Measurements from ENCODE around the gene ZFAND6. TPM values are rescaled to one million over a fixed set of nuclear protein-coding genes. Genes with fewer than 3 reads are reported as not detected.
"Not testable (repeated sequence)": the region's sequence is repeated elsewhere in the genome, so short reads cannot be mapped to it uniquely, and the experiment has no call there.

ZFAND6 gene
- 10 to 100 TPM; 45.4 to 62.9 TPM for total RNA-seq
- long read RNA-seq, donor 1, transcript ZFAND6-201 (7 exons, 1,814 nt), result minor isoform, 8 of 30 reads
- long read RNA-seq, donor 1, transcript ZFAND6-220 (6 exons, 891 nt), result major isoform, 13 of 30 reads
- long read RNA-seq, donor 1, partial matches to known transcripts, result 1 of 30 reads
- long read RNA-seq, donor 1, other reads (novel, unspliced or antisense), result 5 of 30 reads
- long read RNA-seq, donor 2, transcript ZFAND6-201 (7 exons, 1,814 nt), result minor isoform, 10 of 143 reads
- long read RNA-seq, donor 2, transcript ZFAND6-220 (6 exons, 891 nt), result major isoform, 89 of 143 reads
- long read RNA-seq, donor 2, transcript ZFAND6-213 (6 exons, 1,446 nt), result minor isoform, 5 of 143 reads
- long read RNA-seq, donor 2, partial matches to known transcripts, result 15 of 143 reads
- long read RNA-seq, donor 2, other reads (novel, unspliced or antisense), result 24 of 143 reads

DNA sequence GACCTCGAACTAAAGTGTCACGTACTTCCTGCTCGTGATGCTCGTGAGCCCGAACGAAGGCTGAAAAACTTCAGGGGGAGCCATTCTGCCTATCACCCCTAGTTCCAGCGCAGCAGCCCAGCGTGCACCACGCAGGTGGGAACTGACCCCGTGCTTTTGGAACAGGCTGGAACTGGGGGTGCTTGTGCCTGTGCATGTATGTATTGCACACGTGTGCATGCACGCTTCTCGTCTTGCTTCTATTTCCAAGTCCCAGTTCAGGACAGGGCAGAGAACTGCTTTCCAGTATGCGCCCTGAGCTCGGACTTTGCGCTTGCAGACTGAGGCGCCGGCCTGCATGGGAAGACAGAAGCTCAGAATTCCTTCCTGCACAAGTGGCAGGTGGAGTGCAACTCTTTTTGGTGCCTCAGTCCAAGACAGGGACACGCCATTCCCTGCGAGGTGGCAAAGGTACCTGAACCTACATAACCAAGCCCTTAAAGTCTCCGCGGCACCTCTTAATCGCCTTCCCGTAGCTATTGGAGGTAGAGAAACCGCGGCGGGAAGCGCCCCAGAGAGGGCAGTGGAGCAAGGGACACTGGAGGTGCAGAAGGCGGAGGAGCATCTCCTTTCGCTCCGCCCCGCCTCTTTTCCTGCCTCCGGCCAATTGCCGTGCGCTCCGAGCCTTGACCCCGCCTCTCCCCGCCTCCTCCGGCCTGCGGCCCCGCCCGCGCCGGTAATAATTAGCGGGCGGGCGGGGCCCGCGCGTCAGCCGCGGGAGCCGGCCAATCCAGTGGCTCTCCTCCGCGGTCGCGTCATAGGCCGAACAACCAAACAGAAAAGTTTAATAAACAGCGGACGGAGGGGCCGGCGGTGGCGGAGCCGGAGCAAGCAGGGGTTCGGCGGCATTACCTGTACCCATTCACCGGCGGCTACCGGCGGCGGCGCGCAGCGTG lies at the start of gene ZFAND6:
ZFAND6 (plus strand) TSS at position 826 of the 935 bp plus-strand sequence. CDS start 60,669 bp downstream, outside the sequence.
- intact Hi-C loops (cut with DNase I), result loop anchor here in 1 of 2 donors (10.0 kb wide), 1 partner anchor 96 kb away; the partner anchor contains the start of gene FAH
- peak; percentile 98 for DNase-seq (ENCODE audit: low spot score)

DNA sequence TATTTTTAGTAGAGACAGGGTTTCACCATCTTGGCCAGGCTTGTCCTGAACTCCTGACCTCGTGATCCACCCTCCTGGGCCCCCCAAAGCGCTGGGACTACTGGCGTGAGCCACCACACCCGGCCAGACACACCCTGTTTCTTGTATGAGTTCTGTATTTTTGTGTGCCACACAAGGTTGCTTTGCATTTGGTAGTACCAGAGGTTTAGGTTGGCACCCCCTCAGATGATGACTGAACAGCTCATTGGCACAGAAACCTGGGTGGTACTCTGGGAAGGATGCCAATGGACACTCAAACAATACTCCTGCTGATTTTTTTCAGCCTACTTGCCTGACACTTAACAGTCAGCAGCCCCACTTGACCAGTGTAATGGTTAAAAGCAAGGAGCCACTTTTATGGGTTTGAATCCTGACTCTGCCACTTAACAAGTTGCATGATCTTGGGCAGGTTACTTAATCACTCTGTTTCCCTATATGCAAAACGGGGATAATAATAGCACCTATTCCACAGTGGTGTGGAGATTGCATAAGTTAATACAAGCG lies 49.3 kb upstream of the ZFAND6 start:
- no peak for DNase-seq (ENCODE audit: low spot score)
- intact Hi-C loops (cut with DNase I), result no loop called here

DNA sequence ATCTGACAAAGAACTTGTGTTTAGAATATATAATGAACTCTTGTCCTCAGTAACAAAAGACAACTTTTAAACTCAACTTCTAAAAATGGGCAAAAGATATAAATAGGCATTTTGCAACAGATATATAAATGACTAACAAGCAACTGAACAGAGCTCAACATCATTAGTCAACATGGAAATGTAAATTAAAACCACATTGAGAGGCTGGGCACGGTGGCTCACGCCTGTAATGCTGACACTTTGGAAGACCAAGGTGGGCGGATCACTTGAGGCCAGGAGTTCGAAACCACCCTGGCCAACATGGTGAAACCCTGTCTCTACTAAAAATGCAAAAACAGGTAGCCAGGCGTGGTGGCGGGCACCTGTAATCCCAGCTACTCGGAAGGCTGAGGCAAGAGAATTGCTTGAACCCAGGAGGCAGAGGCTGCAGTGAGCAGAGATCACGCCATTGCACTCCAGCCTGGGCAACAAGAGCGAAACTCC lies 48.4 kb upstream of the ZFAND6 start:
- intact Hi-C loops (cut with DNase I), result not testable (repeated sequence)

DNA sequence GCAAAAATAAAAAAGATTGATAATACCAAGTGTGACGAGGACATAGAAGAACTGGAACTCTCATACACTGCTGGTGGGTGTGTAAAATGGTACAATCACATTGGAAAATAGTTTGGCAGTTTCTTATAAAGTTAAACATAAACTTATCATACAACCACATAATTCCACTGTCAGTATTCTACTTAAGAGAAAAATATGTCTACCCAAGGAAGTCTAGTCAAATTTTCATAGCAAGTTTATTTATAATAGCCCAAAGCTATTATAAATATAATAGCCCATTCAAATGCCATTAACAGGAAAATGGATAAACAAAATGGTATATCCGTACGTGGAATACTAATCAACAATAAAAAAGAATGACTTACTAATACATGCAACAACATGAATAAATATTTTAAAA lies 47.9 kb upstream of the ZFAND6 start:
- no peak for DNase-seq (ENCODE audit: low spot score)
- intact Hi-C loops (cut with DNase I), result no loop called here

More for the DNA sequence above, 48.4 kb upstream of the ZFAND6 start:
- DNase-seq (ENCODE audit: low spot score), result not testable (repeated sequence)

DNA sequence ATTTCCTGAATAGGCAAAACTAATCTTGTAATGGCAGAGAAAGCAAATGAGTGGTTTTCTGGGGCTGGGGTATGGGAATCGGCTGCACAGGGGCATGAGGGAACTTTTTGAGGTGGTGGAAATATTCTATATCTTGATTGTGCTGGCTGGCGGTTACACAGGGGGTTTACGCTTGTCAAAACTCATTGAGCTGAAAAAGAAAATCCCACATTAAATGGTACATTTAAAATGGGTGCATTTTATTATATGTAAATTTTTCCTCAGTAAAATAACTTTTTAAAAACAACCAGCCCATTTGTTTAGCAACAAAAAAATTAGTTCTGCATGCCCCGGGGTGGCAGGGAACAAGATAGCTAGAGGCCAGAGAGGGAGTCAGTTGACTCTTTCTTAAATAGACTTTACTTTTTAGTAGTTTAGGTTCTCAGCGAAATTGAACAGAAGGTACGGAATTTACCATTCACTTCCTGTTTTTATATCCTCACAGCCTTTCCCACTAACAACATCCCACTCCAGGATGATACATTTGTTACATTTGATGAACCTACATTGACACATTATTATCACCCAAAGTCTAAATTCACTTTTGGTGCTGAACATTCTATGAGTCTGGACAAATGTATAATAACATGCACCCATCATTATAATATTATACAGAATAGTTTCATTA lies 47.3 kb upstream of the ZFAND6 start:
- no peak for DNase-seq (ENCODE audit: low spot score)
- intact Hi-C loops (cut with DNase I), result no loop called here

DNA sequence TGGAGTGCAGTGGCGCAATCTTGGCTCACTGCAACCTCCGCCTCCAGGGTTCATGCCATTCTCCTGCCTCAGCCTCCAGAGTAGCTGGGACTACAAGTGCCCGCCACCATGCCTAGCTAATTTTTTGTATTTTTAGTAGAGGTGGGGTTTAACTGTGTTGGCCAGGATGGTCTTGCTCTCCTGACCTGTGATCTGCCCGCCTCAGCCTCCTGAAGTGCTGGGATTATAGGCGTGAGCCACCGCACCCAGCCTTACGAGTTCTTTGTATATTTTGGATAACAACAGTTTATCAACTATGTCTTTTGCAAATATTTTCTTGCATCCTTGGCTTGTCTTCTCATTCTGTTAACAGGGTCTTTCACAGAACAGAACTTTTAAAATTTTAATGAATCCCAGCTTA lies 45.3 kb upstream of the ZFAND6 start:
- DNase-seq (ENCODE audit: low spot score); intact Hi-C loops (cut with DNase I): not testable (repeated sequence)

DNA sequence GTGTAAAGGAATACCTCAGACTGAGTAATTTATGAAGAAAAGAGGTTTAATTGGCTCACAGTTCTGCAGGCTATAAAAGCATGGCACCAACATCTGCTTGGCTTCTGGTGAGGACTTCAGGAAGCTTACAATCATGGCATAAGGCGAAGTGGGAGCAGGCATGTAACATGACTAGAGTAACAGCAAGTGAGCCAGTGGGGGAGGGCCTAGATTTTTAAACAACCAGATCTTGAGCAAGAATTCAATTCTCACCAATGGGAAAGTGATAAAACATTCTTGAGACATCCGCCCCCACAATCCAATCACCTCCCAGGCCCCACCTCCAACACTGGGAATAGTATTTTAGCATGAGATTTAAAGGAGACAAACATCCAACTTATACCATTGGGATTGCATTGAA lies 44.3 kb upstream of the ZFAND6 start:
- intact Hi-C loops (cut with DNase I), result no loop called here
- no peak for DNase-seq (ENCODE audit: low spot score)

DNA sequence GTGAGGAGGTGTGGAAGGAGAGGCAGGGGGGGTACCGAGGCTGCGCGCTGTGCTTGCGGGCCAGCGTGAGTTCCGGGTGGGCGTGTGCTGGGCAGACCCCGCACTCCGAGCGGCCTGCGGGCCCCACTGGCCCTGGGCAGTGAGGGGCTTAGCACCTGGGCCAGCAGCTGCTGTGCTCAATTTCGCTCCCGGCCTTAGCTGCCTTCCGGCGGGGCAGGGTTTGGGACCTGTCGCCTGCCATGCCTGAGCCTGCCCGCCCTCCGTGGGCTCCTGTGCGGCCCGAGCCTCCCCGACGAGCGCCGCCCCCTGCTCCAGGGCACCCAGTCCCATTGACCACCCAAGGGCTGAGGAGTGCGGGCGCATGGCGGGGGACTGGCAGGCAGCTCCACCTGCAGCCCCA lies 43.0 kb upstream of the ZFAND6 start:
- DNase-seq (ENCODE audit: low spot score); intact Hi-C loops (cut with DNase I): not testable (repeated sequence)

DNA sequence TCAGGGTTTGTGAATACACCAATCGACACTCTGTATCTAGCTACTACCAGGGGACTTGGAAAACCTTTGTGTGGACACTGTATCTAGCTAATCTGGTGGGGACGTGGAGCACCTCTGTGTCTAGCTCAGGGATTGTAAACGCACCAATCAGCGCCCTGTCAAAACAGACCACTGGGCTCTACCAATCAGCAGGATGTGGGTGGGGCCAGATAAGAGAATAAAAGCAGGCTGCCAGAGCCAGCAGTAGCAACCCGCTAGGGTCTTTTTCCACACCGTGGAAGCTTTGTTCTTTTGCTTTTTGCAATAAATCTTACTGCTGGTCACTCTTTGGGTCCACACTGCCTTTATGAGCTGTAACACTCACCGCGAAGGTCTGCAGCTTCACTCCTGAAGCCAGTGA lies 42.3 kb upstream of the ZFAND6 start:
- DNase-seq (ENCODE audit: low spot score); intact Hi-C loops (cut with DNase I): not testable (repeated sequence)

DNA sequence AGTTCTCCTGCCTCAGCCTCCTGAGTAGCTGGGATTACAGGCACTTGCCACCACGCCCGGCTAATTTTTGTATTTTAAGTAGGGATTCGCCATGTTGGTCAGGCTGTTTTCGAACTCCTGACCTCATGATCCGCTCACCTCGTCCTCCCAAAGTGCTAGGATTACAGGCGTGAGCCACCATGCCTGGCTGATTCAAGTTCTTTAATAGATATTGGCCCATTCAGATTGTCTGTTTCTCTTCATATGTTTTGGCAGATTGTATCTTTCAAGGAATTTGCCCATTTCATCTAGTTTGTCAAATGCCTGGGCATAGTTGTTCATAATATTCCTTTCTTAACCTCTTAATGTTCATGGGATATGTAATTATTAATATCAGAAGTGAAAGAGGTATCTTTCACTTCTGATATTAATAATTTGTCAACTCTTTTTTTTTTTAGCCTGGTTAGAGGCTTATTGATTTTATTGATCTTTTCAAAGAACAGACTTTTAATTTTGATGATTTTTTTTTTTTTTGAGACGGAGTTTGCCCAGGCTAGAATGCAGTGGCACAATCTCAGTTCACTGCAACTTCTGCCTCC lies 40.2 kb upstream of the ZFAND6 start:
- no peak for DNase-seq (ENCODE audit: low spot score)
- intact Hi-C loops (cut with DNase I), result no loop called here

DNA sequence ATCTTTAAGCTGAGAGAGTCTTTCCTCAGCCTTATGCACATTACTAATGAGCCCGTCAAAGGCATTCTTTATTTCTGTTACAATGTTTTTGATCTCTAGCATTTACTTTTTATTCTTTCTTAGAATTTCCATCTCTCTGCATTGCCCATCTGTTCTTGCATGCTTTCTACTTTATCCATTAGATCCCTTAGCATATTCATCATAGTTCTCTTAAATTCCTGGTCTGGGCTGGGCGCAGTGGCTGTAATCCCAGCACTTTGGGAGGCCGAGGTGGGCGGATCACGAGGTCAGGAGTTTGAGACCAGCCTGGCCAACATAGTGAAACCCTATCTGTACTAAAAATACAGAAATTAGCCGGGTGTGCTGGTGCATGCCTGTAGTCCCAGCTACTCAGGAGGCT lies 39.3 kb upstream of the ZFAND6 start:
- intact Hi-C loops (cut with DNase I); DNase-seq (ENCODE audit: low spot score): not testable (repeated sequence)

DNA sequence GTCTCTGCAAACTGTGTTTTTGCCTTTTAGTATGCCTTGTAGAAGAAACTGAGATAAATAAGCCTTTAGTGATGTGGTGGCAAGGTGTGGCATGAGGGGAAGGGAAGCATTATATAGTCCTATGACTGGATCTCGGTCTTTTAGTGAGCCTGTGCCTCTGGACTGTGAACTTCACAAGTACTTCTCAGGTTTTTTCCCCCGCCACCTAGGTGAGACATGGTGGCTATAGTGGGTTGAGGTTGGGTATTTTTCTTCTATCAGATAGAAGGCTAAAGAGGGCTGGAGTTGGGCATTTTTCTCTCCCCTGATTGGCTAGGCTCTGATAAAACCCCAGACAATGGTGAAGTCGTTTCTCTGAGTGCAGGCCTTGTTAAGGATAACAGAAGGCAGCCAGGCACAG lies 38.7 kb upstream of the ZFAND6 start:
- intact Hi-C loops (cut with DNase I), result no loop called here
- no peak for DNase-seq (ENCODE audit: low spot score)

DNA sequence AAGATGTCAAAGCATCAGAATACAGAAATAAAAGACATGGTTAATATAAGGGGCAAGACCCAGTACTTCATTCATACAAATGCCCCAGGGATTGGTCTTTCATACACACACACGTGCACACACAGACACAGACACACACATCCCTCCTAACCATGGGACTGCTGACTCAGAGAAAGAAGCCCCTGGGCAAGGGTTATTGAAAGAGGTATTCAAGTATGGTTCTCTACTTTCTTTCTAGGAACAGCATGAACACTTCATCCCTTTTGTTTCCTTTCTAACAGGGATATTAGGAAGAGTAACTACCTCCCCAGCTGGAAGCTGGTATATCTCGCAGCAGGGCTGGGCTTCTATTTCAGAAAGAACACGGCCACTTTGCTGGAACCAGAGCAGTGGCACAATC lies 33.2 kb upstream of the ZFAND6 start:
- no peak for DNase-seq (ENCODE audit: low spot score)
- intact Hi-C loops (cut with DNase I), result no loop called here

DNA sequence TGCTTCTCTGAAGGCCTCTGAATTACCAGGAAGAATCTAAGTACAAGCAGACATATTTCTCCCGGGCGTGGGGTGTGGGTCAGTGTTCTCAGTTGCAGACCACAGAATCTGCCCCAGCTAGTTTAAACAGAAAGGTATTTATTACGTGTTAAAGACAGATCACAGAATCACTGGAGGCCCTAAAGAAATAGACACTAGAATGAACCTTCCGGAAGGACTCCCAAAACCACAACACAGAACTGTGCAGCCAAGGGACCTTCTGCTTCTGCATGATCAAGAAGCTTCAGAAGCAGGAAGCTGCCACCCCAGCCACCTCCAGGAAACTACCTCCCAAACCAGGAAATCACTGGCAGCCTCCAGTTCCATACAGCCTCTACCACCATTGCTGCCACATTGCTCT lies 32.7 kb upstream of the ZFAND6 start:
- intact Hi-C loops (cut with DNase I), result no loop called here
- no peak for DNase-seq (ENCODE audit: low spot score)

DNA sequence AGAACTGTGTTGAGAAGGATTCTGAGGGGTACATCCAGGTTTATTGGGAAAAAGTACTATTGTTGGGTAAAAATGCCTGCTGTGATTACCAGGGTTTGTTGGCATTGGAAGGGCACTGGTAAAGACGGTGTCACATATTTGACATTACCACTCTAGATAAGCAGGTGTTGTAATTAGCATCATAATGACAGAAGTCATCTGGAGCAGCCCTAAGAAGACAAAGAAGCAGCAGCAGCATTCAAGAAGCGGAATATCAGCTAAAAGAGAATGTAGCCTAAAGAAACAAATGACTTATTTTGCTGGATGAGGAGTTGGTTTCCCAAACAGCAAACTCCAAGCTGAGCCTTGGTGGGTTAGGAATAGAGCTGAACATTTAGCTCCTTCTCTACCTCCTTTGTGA lies 30.5 kb upstream of the ZFAND6 start:
- no peak for DNase-seq (ENCODE audit: low spot score)
- intact Hi-C loops (cut with DNase I), result no loop called here

DNA sequence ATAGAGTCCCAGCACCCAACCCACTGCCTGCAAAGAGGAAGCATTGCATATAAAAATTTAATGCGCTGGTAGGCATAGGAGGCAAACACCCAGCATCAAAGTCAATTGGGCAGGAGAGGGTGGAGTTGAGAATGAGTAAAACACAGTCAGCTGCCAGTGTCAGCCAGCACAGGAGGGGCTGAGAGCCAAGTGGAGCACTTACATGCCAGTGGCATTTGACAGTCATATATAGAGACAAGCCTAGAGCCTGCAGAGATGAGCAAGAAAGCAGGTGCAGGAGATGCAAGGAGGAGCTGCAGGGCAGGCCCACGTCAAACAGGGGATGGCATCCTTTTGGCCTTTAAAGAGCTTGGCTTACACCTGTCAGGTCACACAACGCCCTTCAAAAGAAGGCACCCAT lies 27.6 kb upstream of the ZFAND6 start:
- intact Hi-C loops (cut with DNase I), result no loop called here
- DNase-seq (ENCODE audit: low spot score), result no peak

DNA sequence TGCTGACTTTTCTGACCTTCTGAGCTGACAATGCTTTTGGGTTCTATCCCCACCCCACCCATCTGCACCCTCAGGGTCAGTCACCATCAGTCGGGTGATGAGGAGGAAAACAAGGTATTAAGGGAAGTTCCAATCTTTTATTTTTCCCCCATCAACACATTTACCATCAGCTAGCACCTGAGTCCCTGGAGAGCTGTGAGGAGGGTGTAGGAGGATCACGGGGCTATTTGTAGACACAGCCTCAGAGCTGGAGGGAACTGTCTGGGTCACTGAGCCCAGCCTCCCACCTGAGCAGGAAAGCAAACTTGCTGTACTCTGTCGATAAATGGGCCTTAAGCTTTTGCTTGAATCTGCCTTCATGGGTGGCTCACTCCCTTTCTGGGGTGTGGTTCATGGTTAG lies 24.8 kb upstream of the ZFAND6 start:
- no peak for DNase-seq (ENCODE audit: low spot score)
- intact Hi-C loops (cut with DNase I), result no loop called here

DNA sequence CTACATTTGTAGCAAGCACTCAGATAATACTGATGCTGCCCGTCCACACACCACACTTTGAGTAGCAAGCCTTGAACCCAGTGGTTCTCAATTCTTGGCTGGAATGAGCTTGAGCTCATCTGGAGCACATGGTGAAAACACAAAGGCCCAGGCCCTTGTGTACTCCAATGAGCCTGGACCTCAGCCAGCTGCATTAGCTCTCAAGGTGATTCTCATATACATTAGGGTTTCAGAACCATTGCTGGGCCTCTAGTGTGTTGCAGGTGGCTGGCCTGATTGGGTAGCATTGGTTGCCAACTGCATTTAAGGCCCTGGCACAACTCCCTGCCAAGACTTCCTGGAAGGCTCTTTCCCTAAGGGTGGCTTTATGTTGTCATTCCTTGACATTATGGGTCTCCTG lies 23.4 kb upstream of the ZFAND6 start:
- intact Hi-C loops (cut with DNase I), result no loop called here
- DNase-seq (ENCODE audit: low spot score), result no peak

All from posterior vena cava (tissue), 2 donors.